ENCODE data around the gene COL13A1.

COL13A1 gene

GRCh38 chr10:69899727-69900595 is 98.3 kb downstream of the COL13A1 start:
- no peak for DNase-seq (ENCODE audit: low read depth, low spot score)
- no peak overlapping the region for H3K27ac ChIP-seq

- no peak for DNase-seq (ENCODE audit: low read depth, low spot score)
- H3K27ac ChIP-seq = no peak overlapping the region
Observed at GRCh38 chr10:69901022-69901421, 99.3 kb downstream of the COL13A1 start.

- no peak overlapping the region for H3K27ac ChIP-seq
- DNase-seq (ENCODE audit: low read depth, low spot score) = no peak
Observed at GRCh38 chr10:69901628-69902505, 100.2 kb downstream of the COL13A1 start.

- DNase-seq (ENCODE audit: low read depth, low spot score) = no peak
- no peak overlapping the region for H3K27ac ChIP-seq
Observed at GRCh38 chr10:69902835-69903535, 101.3 kb downstream of the COL13A1 start.

- no peak for DNase-seq (ENCODE audit: low read depth, low spot score)
- no peak overlapping the region for H3K27ac ChIP-seq
Observed at GRCh38 chr10:69904533-69904932, 102.8 kb downstream of the COL13A1 start.

- no peak for DNase-seq (ENCODE audit: low read depth, low spot score)
- no peak overlapping the region for H3K27ac ChIP-seq
Observed at GRCh38 chr10:69906425-69906824, 104.7 kb downstream of the COL13A1 start.

GRCh38 chr10:69907517-69907916 is 105.8 kb downstream of the COL13A1 start:
- no peak for DNase-seq (ENCODE audit: low read depth, low spot score)
- H3K27ac ChIP-seq = no peak overlapping the region

GRCh38 chr10:69908124-69908523 is 106.4 kb downstream of the COL13A1 start:
- no peak overlapping the region for H3K27ac ChIP-seq
- DNase-seq (ENCODE audit: low read depth, low spot score) = no peak

- no peak overlapping the region for H3K27ac ChIP-seq
- no peak for DNase-seq (ENCODE audit: low read depth, low spot score)
Observed at GRCh38 chr10:69910561-69910960, 108.9 kb downstream of the COL13A1 start.

GRCh38 chr10:69911613-69912528 is 110.2 kb downstream of the COL13A1 start:
- no peak overlapping the region for H3K27ac ChIP-seq
- no peak for DNase-seq (ENCODE audit: low read depth, low spot score)

- DNase-seq (ENCODE audit: low read depth, low spot score) = no peak
- H3K27ac ChIP-seq = no peak overlapping the region
Observed at GRCh38 chr10:69912589-69912988, 110.9 kb downstream of the COL13A1 start.

GRCh38 chr10:69913606-69914382 is 112.1 kb downstream of the COL13A1 start:
- DNase-seq (ENCODE audit: low read depth, low spot score) = no peak
- H3K27ac ChIP-seq = no peak overlapping the region

GRCh38 chr10:69914398-69915214 is 112.9 kb downstream of the COL13A1 start:
- H3K27ac ChIP-seq = no peak overlapping the region
- DNase-seq (ENCODE audit: low read depth, low spot score) = no peak

GRCh38 chr10:69915215-69915560 is 113.5 kb downstream of the COL13A1 start:
- H3K27ac ChIP-seq = no peak overlapping the region
- DNase-seq (ENCODE audit: low read depth, low spot score) = no peak

GRCh38 chr10:69916118-69916517 is 114.4 kb downstream of the COL13A1 start:
- no peak for DNase-seq (ENCODE audit: low read depth, low spot score)
- no peak overlapping the region for H3K27ac ChIP-seq

GRCh38 chr10:69918036-69918435 is 116.3 kb downstream of the COL13A1 start:
- DNase-seq (ENCODE audit: low read depth, low spot score) = no peak
- no peak overlapping the region for H3K27ac ChIP-seq

GRCh38 chr10:69919250-69919649 is 117.5 kb downstream of the COL13A1 start:
- DNase-seq (ENCODE audit: low read depth, low spot score) = no peak
- no peak overlapping the region for H3K27ac ChIP-seq

GRCh38 chr10:69925111-69925510 is 123.4 kb downstream of the COL13A1 start:
- no peak for DNase-seq (ENCODE audit: low read depth, low spot score)
- H3K27ac ChIP-seq = no peak overlapping the region

All from epithelial cell of prostate (primary cell).